ENCODE measurements around the gene TRIM36.

- TF ChIP-seq, protein P1, sequence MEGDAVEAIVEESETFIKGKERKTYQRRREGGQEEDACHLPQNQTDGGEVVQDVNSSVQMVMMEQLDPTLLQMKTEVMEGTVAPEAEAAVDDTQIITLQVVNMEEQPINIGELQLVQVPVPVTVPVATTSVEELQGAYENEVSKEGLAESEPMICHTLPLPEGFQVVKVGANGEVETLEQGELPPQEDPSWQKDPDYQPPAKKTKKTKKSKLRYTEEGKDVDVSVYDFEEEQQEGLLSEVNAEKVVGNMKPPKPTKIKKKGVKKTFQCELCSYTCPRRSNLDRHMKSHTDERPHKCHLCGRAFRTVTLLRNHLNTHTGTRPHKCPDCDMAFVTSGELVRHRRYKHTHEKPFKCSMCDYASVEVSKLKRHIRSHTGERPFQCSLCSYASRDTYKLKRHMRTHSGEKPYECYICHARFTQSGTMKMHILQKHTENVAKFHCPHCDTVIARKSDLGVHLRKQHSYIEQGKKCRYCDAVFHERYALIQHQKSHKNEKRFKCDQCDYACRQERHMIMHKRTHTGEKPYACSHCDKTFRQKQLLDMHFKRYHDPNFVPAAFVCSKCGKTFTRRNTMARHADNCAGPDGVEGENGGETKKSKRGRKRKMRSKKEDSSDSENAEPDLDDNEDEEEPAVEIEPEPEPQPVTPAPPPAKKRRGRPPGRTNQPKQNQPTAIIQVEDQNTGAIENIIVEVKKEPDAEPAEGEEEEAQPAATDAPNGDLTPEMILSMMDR (IDR thresholded peaks at IDR 0.05 in 2 of 3, conservative IDR thresholded peaks at IDR 0.05 in 1 of 3; ENCODE audit: borderline replicate concordance in 1 of 3, insufficient read depth in 1 of 3, low read depth in 2 of 3, low read length in 2 of 3) = no peak
- no peak for TF ChIP-seq EGR1 (IDR thresholded peaks at IDR 0.05; ENCODE audit: low read depth)
- no peak for TF ChIP-seq FOSL1 (IDR thresholded peaks at IDR 0.05; ENCODE audit: low read depth)
- no peak for TF ChIP-seq POLR2A (IDR thresholded peaks at IDR 0.05; ENCODE audit: borderline replicate concordance, extremely low read depth, insufficient read depth, insufficient read length)
- TF ChIP-seq CBX3 (IDR thresholded peaks at IDR 0.05; ENCODE audit: low read depth) = no peak
- TF ChIP-seq CEBPB (IDR thresholded peaks at IDR 0.05; ENCODE audit: low read depth) = no peak
- TF ChIP-seq SIN3A (IDR thresholded peaks at IDR 0.05; ENCODE audit: low read depth) = no peak
- no peak for TF ChIP-seq EZH2 (IDR thresholded peaks at IDR 0.05)
- no peak for TF ChIP-seq POLR2AphosphoS5 (IDR thresholded peaks at IDR 0.05; ENCODE audit: low read depth, low read length)
- TF ChIP-seq ZNF274 (IDR thresholded peaks at IDR 0.05; ENCODE audit: low read depth, low read length) = no peak
- TF ChIP-seq, protein P2, sequence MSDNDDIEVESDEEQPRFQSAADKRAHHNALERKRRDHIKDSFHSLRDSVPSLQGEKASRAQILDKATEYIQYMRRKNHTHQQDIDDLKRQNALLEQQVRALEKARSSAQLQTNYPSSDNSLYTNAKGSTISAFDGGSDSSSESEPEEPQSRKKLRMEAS (IDR thresholded peaks at IDR 0.05) = no peak
- no peak for TF ChIP-seq REST (IDR thresholded peaks at IDR 0.05; ENCODE audit: low read depth)
Measured at GRCh38 chr5:115166744-115167393, 2.8 kb downstream of the TRIM36 start.
